SU-DHL-6 (cell line): ENCODE measurements around the gene ALCAM.

Experiments used
- H2AFZ ChIP-seq: fragments of 200-600 bp; sonication (generic); 2 replicates; pipeline ENCODE4 v1.6.1; 2014; ENCODE audit warnings: low read depth, mild to moderate bottlenecking, moderate library complexity, mixed read lengths, antibody characterized with exemption, low read length; ENCODE audit not compliant: severe bottlenecking
- H3F3A ChIP-seq: fragments of 200-600 bp; shearing (Covaris generic); 2 replicates; pipeline ENCODE4 v1.6.0; 2016; ENCODE audit warnings: antibody characterized with exemption, mild to moderate bottlenecking; ENCODE audit not compliant: insufficient read depth
- H3K27ac ChIP-seq: fragments of 200-600 bp; sonication (generic); 2 replicates; pipeline ENCODE4 v1.5.1; 2016; ENCODE audit warnings: low read depth, mild to moderate bottlenecking, low read length, moderate library complexity, mixed read lengths
- H3K27me3 ChIP-seq: fragments of 200-600 bp; sonication (generic), shearing (Covaris generic); 2 replicates; pipeline ENCODE4 v1.6.0; 2014; ENCODE audit warnings: mild to moderate bottlenecking, low read length
- H3K36me3 ChIP-seq: fragments of 200-600 bp; sonication (generic); 2 replicates; pipeline ENCODE4 v1.6.1; 2014; ENCODE audit warnings: mild to moderate bottlenecking, low read length, mixed read lengths
- H3K4me2 ChIP-seq: fragments of 300-600, 200-600 bp; shearing (Covaris generic), sonication (generic); 2 replicates; pipeline ENCODE4 v1.6.0; 2014; ENCODE audit warnings: low read length, low read depth, mild to moderate bottlenecking; ENCODE audit not compliant: poor library complexity, severe bottlenecking
- H3K4me3 ChIP-seq: fragments of 200-600 bp; sonication (generic); 2 replicates; pipeline ENCODE4 v1.5.1; 2014; ENCODE audit warnings: antibody characterized with exemption, low read length, mild to moderate bottlenecking, mixed read lengths; ENCODE audit not compliant: insufficient read depth, poor library complexity, severe bottlenecking
- H3K79me2 ChIP-seq: fragments of 200-600 bp; sonication (generic); 2 replicates; pipeline ENCODE4 v1.6.1; 2014; ENCODE audit warnings: mild to moderate bottlenecking, low read length, moderate library complexity; ENCODE audit not compliant: insufficient read depth
- H3K9ac ChIP-seq: fragments of 200-600 bp; sonication (generic); 2 replicates; pipeline ENCODE4 v1.7.0; 2014; ENCODE audit warnings: mild to moderate bottlenecking, low read length
- H3K9me2 ChIP-seq: fragments of 200-600 bp; sonication (generic); replicated peaks from 2 replicates; pipeline ENCODE4 v1.6.1; 2014; ENCODE audit warnings: low read length; ENCODE audit not compliant: insufficient read depth
- H3K9me3 ChIP-seq: fragments of 200-600 bp; sonication (generic); 2 replicates; pipeline ENCODE4 v1.6.1; 2014; ENCODE audit warnings: low read length, mixed read lengths; ENCODE audit not compliant: insufficient read depth
- H4K20me1 ChIP-seq: fragments of 200-600 bp; sonication (generic); 2 replicates; pipeline ENCODE4 v1.6.1; 2014; ENCODE audit warnings: low read depth, mild to moderate bottlenecking, antibody characterized with exemption, low read length, moderate library complexity, mixed read lengths
- CTCF ChIP-seq: fragments of 200-600 bp; sonication (generic); IDR thresholded peaks from one replicate; pipeline ENCODE4 v1.5.1; 2017; ENCODE audit warnings: antibody characterized with exemption, mild to moderate bottlenecking, low read length, moderate library complexity; ENCODE audit not compliant: insufficient read depth, poor library complexity, severe bottlenecking
- EZH2phosphoT487 ChIP-seq: fragments of 200-600 bp; sonication (generic), shearing (Covaris generic); conservative IDR thresholded peaks from 2 replicates; pipeline ENCODE4 v1.6.1; 2018; ENCODE audit warnings: mild to moderate bottlenecking, antibody characterized with exemption, low read length, moderate library complexity, mixed read lengths

The ALCAM gene

GRCh38 chr3:105532251-105532650 lies 165.5 kb downstream of the ALCAM start:
- no peak for TF ChIP-seq CTCF
- TF ChIP-seq EZH2phosphoT487 = no peak

GRCh38 chr3:105533960-105534359 lies 167.3 kb downstream of the ALCAM start:
- Histone ChIP-seq H3K79me2 (no peaks in the 10 kb centered on the region), H3F3A (no peaks in the 10 kb centered on the region), H3K36me3 (peaks cover 17% of the 10 kb centered on the region; the same call in 1 of the 2 replicates), H3K9ac (no peak overlapping the region), H2AFZ (no peak overlapping the region), H3K4me3 (no peak overlapping the region), H3K9me3 (no peaks in the 10 kb centered on the region), H4K20me1 (no peaks in the 10 kb centered on the region), H3K4me2 (no peak overlapping the region), H3K27ac (no peak overlapping the region), H3K27me3 (no peaks in the 10 kb centered on the region), H3K9me2 (no peaks in the 10 kb centered on the region)
- TF ChIP-seq EZH2phosphoT487 = no peak
- no peak for TF ChIP-seq CTCF

More at GRCh38 chr3:105532251-105532650, 165.5 kb downstream of the ALCAM start:
- Histone ChIP-seq H3K27me3 (no peaks in the 10 kb centered on the region), H3K9me2 (no peaks in the 10 kb centered on the region), H3K4me3 (no peak overlapping the region), H3K9me3 (no peaks in the 10 kb centered on the region), H2AFZ (no peak overlapping the region), H3K9ac (no peak overlapping the region), H3K27ac (no peak overlapping the region), H3K79me2 (no peaks in the 10 kb centered on the region), H3K4me2 (no peak overlapping the region), H4K20me1 (no peaks in the 10 kb centered on the region), H3F3A (no peaks in the 10 kb centered on the region), H3K36me3 (peaks cover 14% of the 10 kb centered on the region; the same call in 1 of the 2 replicates)

- Histone ChIP-seq H3K27me3 (no peaks in the 10 kb centered on the region), H3K4me3 (no peak overlapping the region), H3K27ac (no peak overlapping the region), H3K9me3 (no peaks in the 10 kb centered on the region), H3K9me2 (no peaks in the 10 kb centered on the region), H3K4me2 (no peak overlapping the region), H3F3A (no peaks in the 10 kb centered on the region), H2AFZ (no peak overlapping the region), H3K36me3 (peaks cover 17% of the 10 kb centered on the region; the same call in 1 of the 2 replicates), H3K9ac (no peak overlapping the region), H4K20me1 (no peaks in the 10 kb centered on the region), H3K79me2 (no peaks in the 10 kb centered on the region)
- TF ChIP-seq EZH2phosphoT487 = no peak
- no peak for TF ChIP-seq CTCF
Observed at GRCh38 chr3:105534491-105534890, 167.8 kb downstream of the ALCAM start.
